Breast epithelium (tissue), 4 donors: ENCODE measurements around the gene PFN2. TPM values are rescaled to one million over a fixed set of nuclear protein-coding genes. Genes with fewer than 3 reads are reported as not detected.

ENCODE experiments used
- DNase-seq, 2 donors: peaks; one replicate each; pipeline ENCODE4 v3.0.0-alpha.2; 2019; ENCODE audit warnings: low spot score in 2 of 2
- H3K27ac ChIP-seq, 2 donors: fragments of 200-600 bp; sonication (generic) in 1 of 2; one replicate each; pipeline ENCODE4 v1.5.1; 2016 to 2019; ENCODE audit warnings: mild to moderate bottlenecking in 1 of 2
- H3K27me3 ChIP-seq, 2 donors: fragments of 200-600 bp; sonication (generic) in 1 of 2; one replicate each; pipeline versions ENCODE4 v1.5.1 to v1.6.0; 2017 to 2019; ENCODE audit warnings: control low read depth in 1 of 2, mild to moderate bottlenecking in 1 of 2
- H3K36me3 ChIP-seq: fragments of 200-600 bp; one replicate; pipeline ENCODE4 v1.5.1; 2019
- H3K4me1 ChIP-seq, 2 donors: fragments of 200-600 bp; sonication (generic); one replicate each; pipeline ENCODE4 v1.5.1; 2016 to 2019; ENCODE audit warnings: control low read depth in 1 of 2
- H3K4me3 ChIP-seq, 3 donors: fragments of 200-600 bp; sonication (generic); 1 replicate in 2 of 3; 2 replicates in 1 of 3; pipeline ENCODE4 v1.5.1; 2016 to 2019; ENCODE audit warnings: mild to moderate bottlenecking in 3 of 3, moderate library complexity in 2 of 3
- H3K9me3 ChIP-seq, 2 donors: fragments of 200-600 bp; sonication (generic) in 1 of 2; one replicate each; pipeline ENCODE4 v1.5.1; 2016 to 2019; ENCODE audit warnings: control low read depth in 1 of 2
- CTCF ChIP-seq, 3 donors: fragments of 450-650 bp; IDR thresholded peaks; one replicate each; pipeline ENCODE4 v1.5.1; 2016 to 2017; ENCODE audit warnings: antibody characterized with exemption in 3 of 3, mild to moderate bottlenecking in 3 of 3, moderate library complexity in 3 of 3
- POLR2A ChIP-seq: fragments of 450-650 bp; IDR thresholded peaks from one replicate; pipeline ENCODE4 v1.6.1; 2016; ENCODE audit warnings: antibody characterized with exemption, mild to moderate bottlenecking, moderate library complexity
- POLR2AphosphoS5 ChIP-seq, 3 donors: sonication (generic); formaldehyde crosslinking; IDR thresholded peaks; one replicate each; pipeline ENCODE4 v1.6.1; 2017; ENCODE audit warnings: antibody characterized with exemption in 3 of 3
- intact Hi-C: fragments of 100-400 bp; cut with DNase I; formaldehyde crosslinking; loops from one replicate; pipeline ENCODE4 v1.15.1; 2023; ENCODE audit warnings: low total_unique reads
- total RNA-seq, 3 donors: library from RNA; depleted of rRNA; stranded (reverse); fragments of >200 nt; gene quantifications; one replicate each; pipeline ENCODE4 v1.1.0, GENCODE V29; 2016

Gene PFN2
- total RNA-seq, 3 donors from 2014 or later = 48.2 to 65.6 (median 49.8) TPM

GRCh38 chr3:149919509-149919908 is 51.2 kb downstream of the PFN2 start:
- H3K9me3 ChIP-seq = no peaks in the 10 kb centered on the region
- intact Hi-C loops = no loop called here
- no peak overlapping the region for H3K27ac ChIP-seq
- no peaks in the 10 kb centered on the region for H3K4me1 ChIP-seq
- no peaks in the 10 kb centered on the region for H3K36me3 ChIP-seq
- DNase-seq = no peak
- no peak overlapping the region for H3K4me3 ChIP-seq
- TF ChIP-seq POLR2AphosphoS5 (IDR thresholded peaks at IDR 0.05) (no peak), CTCF (IDR thresholded peaks at IDR 0.05) (no peak), POLR2A (no peak)
- no peaks in the 10 kb centered on the region for H3K27me3 ChIP-seq

GRCh38 chr3:149917124-149917667 is 53.5 kb downstream of the PFN2 start:
- Histone ChIP-seq H3K9me3 (no peaks in the 10 kb centered on the region), H3K4me1 (no peaks in the 10 kb centered on the region), H3K36me3 (no peaks in the 10 kb centered on the region), H3K4me3 (no peak overlapping the region), H3K27ac (no peak overlapping the region), H3K27me3 (no peaks in the 10 kb centered on the region)
- TF ChIP-seq POLR2AphosphoS5 (IDR thresholded peaks at IDR 0.05) (no peak), CTCF (IDR thresholded peaks at IDR 0.05) (no peak), POLR2A (no peak)
- DNase-seq = no peak
- intact Hi-C loops = no loop called here

Other genes starting within 250 kb of the PFN2 start
- gene COMMD2, start 218.4 kb downstream of the PFN2 start, total RNA-seq = 10 to 100 TPM; 26.2 to 38.8 (median 26.4) TPM
- not detected for gene ANKUB1, start 178.3 kb downstream of the PFN2 start, total RNA-seq
- gene RNF13, start 157.7 kb downstream of the PFN2 start, total RNA-seq = 100 to 1,000 TPM in 2 of 3 donors, 10 to 100 TPM in 1; 95.0 to 142 (median 114) TPM